HCT116 (cell line): Measurements from ENCODE around the gene ITPKB. TPM values are rescaled to one million over a fixed set of nuclear protein-coding genes. Genes with fewer than 3 reads are reported as not detected.
A peak's percentile ranks its signal among the peaks of the same experiment; 100 is the strongest.

ENCODE experiments used
- ATAC-seq: fragments of 200-7000 bp; cut with Tn5 transposase; 2 replicates; pipeline ENCODE4 v1.9.1; 2020; ENCODE audit warnings: mild to moderate bottlenecking, moderate library complexity
- BruUV-seq: library from RNA; stranded (reverse); fragments of 400-500 nt; replicated peaks from 2 replicates; lab custom pipeline; 2021; lab: Mats Ljungman, UMichigan
- CTCF ChIA-PET: fragments of 300-600 bp; sonication (Branson Sonifier 250); formaldehyde crosslinking; loops from one replicate; lab custom pipeline; 2021; ENCODE audit warnings: antibody characterized with exemption; lab: Charles Lee
- POLR2A ChIA-PET: fragments of 300-600, 350-600 bp; sonication (Branson Sonifier 250); formaldehyde crosslinking; loops from one replicate; lab custom pipeline; 2021; ENCODE audit warnings: antibody characterized with exemption; lab: Charles Lee
- RAD21 ChIA-PET, 2 experiments: fragments of 300-600 bp; sonication (Branson Sonifier 250); formaldehyde crosslinking; loops; one replicate each; lab custom pipeline; 2023; ENCODE audit warnings: low total read pairs in 2 of 2; ENCODE audit not compliant: uncharacterized antibody in 2 of 2, unreplicated experiment in 2 of 2, low non-redundant PET in 1 of 2; lab: Charles Lee
- DNase-seq: peaks from one replicate; pipeline ENCODE4 v3.0.0-alpha.2; 2010; ENCODE audit warnings: low read depth, low spot score
- H2AFZ ChIP-seq: fragments of 200-600 bp; shearing (Covaris generic), sonication (generic); 2 replicates; pipeline ENCODE4 v1.6.1; 2017; ENCODE audit warnings: low read depth, mixed run types, mixed read lengths, antibody characterized with exemption, low read length; ENCODE audit not compliant: poor library complexity, severe bottlenecking
- H3K27ac ChIP-seq: 2 replicates; pipeline ENCODE4 v1.5.1; 2012; ENCODE audit warnings: low read depth, low read length
- H3K27me3 ChIP-seq: fragments of 200-600 bp; sonication (generic); 2 replicates; pipeline ENCODE4 v1.6.1; 2016; ENCODE audit warnings: mixed run types, low read length, mixed read lengths; ENCODE audit not compliant: insufficient read depth
- H3K36me3 ChIP-seq, 2 experiments: fragments of 200-500 bp in 1 of 2; fragments of 200-600 bp in 1 of 2; sonication (Bioruptor generic) in 1 of 2; sonication (generic) in 1 of 2; 2 replicates each; pipeline versions ENCODE4 v1.5.1 to v1.6.1; 2014 to 2016; ENCODE audit warnings: low read length in 2 of 2, inconsistent platforms in 1 of 2, mixed read lengths in 1 of 2, mixed run types in 1 of 2; ENCODE audit not compliant: insufficient read depth in 2 of 2, control insufficient read depth in 1 of 2
- H3K4me1 ChIP-seq, 2 experiments: fragments of 200-600 bp in 1 of 2; sonication (generic) in 1 of 2; 2 replicates each; pipeline versions ENCODE4 v1.5.1 to v1.6.1; 2012 to 2017; ENCODE audit warnings: low read length in 2 of 2, inconsistent platforms in 1 of 2, mild to moderate bottlenecking in 1 of 2, mixed read lengths in 1 of 2, mixed run types in 1 of 2, moderate library complexity in 1 of 2; ENCODE audit not compliant: insufficient read depth in 2 of 2, control insufficient read depth in 1 of 2
- H3K4me2 ChIP-seq: fragments of 200-600 bp; sonication (generic); 2 replicates; pipeline ENCODE4 v1.6.1; 2017; ENCODE audit warnings: mixed run types, low read length, mixed read lengths
- H3K4me3 ChIP-seq, 2 experiments: fragments of 200-600 bp in 1 of 2; sonication (generic) in 1 of 2; replicated peaks in 1 of 2; 2 replicates each; pipeline ENCODE4 v1.5.1; 2011 to 2016; ENCODE audit warnings: low read length in 2 of 2, control low read depth in 1 of 2, low read depth in 1 of 2, mild to moderate bottlenecking in 1 of 2, mixed read lengths in 1 of 2, mixed run types in 1 of 2
- H3K79me2 ChIP-seq: fragments of 200-600 bp; sonication (generic); 2 replicates; pipeline ENCODE4 v1.6.1; 2017; ENCODE audit warnings: mild to moderate bottlenecking, mixed run types, low read length, moderate library complexity, mixed read lengths; ENCODE audit not compliant: insufficient read depth
- H3K9ac ChIP-seq: fragments of 200-600 bp; sonication (generic); 2 replicates; pipeline ENCODE4 v1.6.1; 2016; ENCODE audit warnings: low read length, mixed read lengths
- H3K9me2 ChIP-seq: fragments of 200-600 bp; sonication (generic), shearing (Covaris generic); 2 replicates; pipeline ENCODE4 v1.6.1; 2017; ENCODE audit warnings: mixed run types, mild to moderate bottlenecking, moderate library complexity; ENCODE audit not compliant: insufficient read depth
- H3K9me3 ChIP-seq, 2 experiments: fragments of 200-500 bp in 1 of 2; fragments of 200-600 bp in 1 of 2; sonication (Bioruptor generic) in 1 of 2; sonication (generic) in 1 of 2; 2 replicates each; pipeline ENCODE4 v1.6.1; 2014 to 2017; ENCODE audit warnings: low read length in 2 of 2, mixed read lengths in 2 of 2, inconsistent platforms in 1 of 2, low read depth in 1 of 2, mild to moderate bottlenecking in 1 of 2, mixed run types in 1 of 2, moderate library complexity in 1 of 2; ENCODE audit not compliant: control insufficient read depth in 1 of 2, insufficient read depth in 1 of 2
- H4K20me1 ChIP-seq: fragments of 200-600 bp; sonication (generic), shearing (Covaris generic); 2 replicates; pipeline ENCODE4 v1.6.1; 2017; ENCODE audit warnings: mixed run types, mild to moderate bottlenecking, moderate library complexity; ENCODE audit not compliant: insufficient read depth
- CEBPB ChIP-seq: IDR thresholded peaks from 2 replicates; pipeline ENCODE4 v1.6.1; 2012; ENCODE audit warnings: low read depth
- CTCF ChIP-seq, 3 experiments: fragments of 200-600 bp in 1 of 3; sonication (generic) in 1 of 3; IDR thresholded peaks in 2 of 3; conservative IDR thresholded peaks in 1 of 3; 2 replicates each; pipeline ENCODE4 v1.5.1; 2012 to 2017; ENCODE audit warnings: low read depth in 2 of 3, low read length in 2 of 3, antibody characterized with exemption in 1 of 3, borderline replicate concordance in 1 of 3, control low read depth in 1 of 3, mild to moderate bottlenecking in 1 of 3, mixed read lengths in 1 of 3, mixed run types in 1 of 3, moderate library complexity in 1 of 3; ENCODE audit not compliant: insufficient read depth in 1 of 3
- EGR1 ChIP-seq: IDR thresholded peaks from 2 replicates; pipeline ENCODE4 v1.6.1; 2012; ENCODE audit warnings: low read depth
- ELF1 ChIP-seq: IDR thresholded peaks from 2 replicates; pipeline ENCODE4 v1.6.1; 2012; ENCODE audit warnings: low read depth, borderline replicate concordance
- EZH2 ChIP-seq: fragments of 200-600 bp; sonication (generic); IDR thresholded peaks from 2 replicates; pipeline ENCODE4 v1.6.1; 2017; ENCODE audit warnings: antibody characterized with exemption, mixed run types
- EZH2phosphoT487 ChIP-seq: fragments of 200-600 bp; IDR thresholded peaks from 2 replicates; pipeline ENCODE4 v1.6.1; 2018; ENCODE audit warnings: antibody characterized with exemption, borderline replicate concordance
- JUND ChIP-seq: IDR thresholded peaks from 2 replicates; pipeline ENCODE4 v1.6.1; 2012
- POLR2A ChIP-seq: IDR thresholded peaks from 2 replicates; pipeline ENCODE4 v1.7.0; 2011; ENCODE audit warnings: borderline replicate concordance; ENCODE audit not compliant: insufficient read depth, insufficient read length; ENCODE audit errors: extremely low read depth
- POLR2AphosphoS5 ChIP-seq: IDR thresholded peaks from 2 replicates; pipeline ENCODE4 v1.6.1; 2011; ENCODE audit warnings: mild to moderate bottlenecking, low read depth, low read length, moderate library complexity
- SP1 ChIP-seq: IDR thresholded peaks from 2 replicates; pipeline ENCODE4 v1.6.1; 2012; ENCODE audit warnings: low read depth
- YY1 ChIP-seq: IDR thresholded peaks from 2 replicates; pipeline ENCODE4 v1.6.1; 2011; ENCODE audit warnings: low read length, low read depth, moderate library complexity, mild to moderate bottlenecking; ENCODE audit not compliant: insufficient replicate concordance; ENCODE audit errors: extremely low read depth
- ZBTB33 ChIP-seq: IDR thresholded peaks from 2 replicates; pipeline ENCODE4 v1.6.1; 2011; ENCODE audit warnings: mild to moderate bottlenecking, low read length, moderate library complexity; ENCODE audit not compliant: insufficient replicate concordance; ENCODE audit errors: extremely low read depth
- intact Hi-C: fragments of 100-400 bp; cut with micrococcal nuclease; formaldehyde crosslinking; loops from 2 replicates; pipeline ENCODE4 v1.10.0; 2022
- total RNA-seq: library from RNA; stranded (reverse); gene quantifications from one replicate; pipeline ENCODE4 v1.2.1, GENCODE V29; 2021; ENCODE audit not compliant: unreplicated experiment

Gene ITPKB
- total RNA-seq, 1 experiment from 2014 or later: 4.4 TPM

- ChIA-PET RAD21 (no interaction called here), POLR2A (interaction anchor here (0.8 kb wide), 1 partner anchor 152 kb away, joined by 4 read pairs; no protein-coding TSS in a partner anchor), CTCF (no interaction called here)
- H3K9me3 ChIP-seq: no peaks in the 10 kb centered on the region
- H3K4me1 ChIP-seq: peaks cover 16 to 21% of the 10 kb centered on the region in 2 experiments
- BruUV-seq: no TSS peak
- H3K9ac ChIP-seq: no peak overlapping the region
- H2AFZ ChIP-seq: no peak overlapping the region
- no peaks in the 10 kb centered on the region for H4K20me1 ChIP-seq
- H3K27ac ChIP-seq: no peak overlapping the region; the same call in 1 of the 2 replicates
- TF ChIP-seq EZH2 (no peak), ZBTB33 (no peak), EGR1 (no peak), CTCF (IDR thresholded peaks at IDR 0.05 in 2 of 3, conservative IDR thresholded peaks at IDR 0.05 in 1 of 3; ENCODE audit: borderline replicate concordance in 1 of 3, insufficient read depth in 1 of 3, low read depth in 2 of 3, low read length in 2 of 3) (no peak), POLR2AphosphoS5 (no peak), SP1 (no peak), JUND (no peak), ELF1 (no peak), YY1 (no peak), EZH2phosphoT487 (no peak), POLR2A (no peak), CEBPB (no peak)
- H3K4me3 ChIP-seq: peak overlapping the region in 1 of 2 experiments; percentile 36; a peak in 1 of 4 replicates
- intact Hi-C loops: no loop called here
- no peak for DNase-seq
- no peak for ATAC-seq
- no peaks in the 10 kb centered on the region for H3K36me3 ChIP-seq
- no peaks in the 10 kb centered on the region for H3K9me2 ChIP-seq
- H3K27me3 ChIP-seq: no peaks in the 10 kb centered on the region
- H3K79me2 ChIP-seq: no peaks in the 10 kb centered on the region
- H3K4me2 ChIP-seq: peak overlapping the region; percentile 77
Measured at GRCh38 chr1:226663327-226663704, 75.8 kb downstream of the ITPKB start.
